GM19467 (cell line): ENCODE results near the gene TSPAN1.

ENCODE experiments used
- ATAC-seq: cut with Tn5 transposase; IDR thresholded peaks from one replicate; pipeline ENCODE4 v1.9.1; 2021; ENCODE audit warnings: mild to moderate bottlenecking, moderate library complexity; ENCODE audit not compliant: unreplicated experiment

Gene TSPAN1

GRCh38 chr1:46159516-46159915, 15.4 kb upstream of the TSPAN1 start:
- ATAC-seq, result no peak

- ATAC-seq, result no peak
Measured at GRCh38 chr1:46160212-46160611, 14.7 kb upstream of the TSPAN1 start.

DNA sequence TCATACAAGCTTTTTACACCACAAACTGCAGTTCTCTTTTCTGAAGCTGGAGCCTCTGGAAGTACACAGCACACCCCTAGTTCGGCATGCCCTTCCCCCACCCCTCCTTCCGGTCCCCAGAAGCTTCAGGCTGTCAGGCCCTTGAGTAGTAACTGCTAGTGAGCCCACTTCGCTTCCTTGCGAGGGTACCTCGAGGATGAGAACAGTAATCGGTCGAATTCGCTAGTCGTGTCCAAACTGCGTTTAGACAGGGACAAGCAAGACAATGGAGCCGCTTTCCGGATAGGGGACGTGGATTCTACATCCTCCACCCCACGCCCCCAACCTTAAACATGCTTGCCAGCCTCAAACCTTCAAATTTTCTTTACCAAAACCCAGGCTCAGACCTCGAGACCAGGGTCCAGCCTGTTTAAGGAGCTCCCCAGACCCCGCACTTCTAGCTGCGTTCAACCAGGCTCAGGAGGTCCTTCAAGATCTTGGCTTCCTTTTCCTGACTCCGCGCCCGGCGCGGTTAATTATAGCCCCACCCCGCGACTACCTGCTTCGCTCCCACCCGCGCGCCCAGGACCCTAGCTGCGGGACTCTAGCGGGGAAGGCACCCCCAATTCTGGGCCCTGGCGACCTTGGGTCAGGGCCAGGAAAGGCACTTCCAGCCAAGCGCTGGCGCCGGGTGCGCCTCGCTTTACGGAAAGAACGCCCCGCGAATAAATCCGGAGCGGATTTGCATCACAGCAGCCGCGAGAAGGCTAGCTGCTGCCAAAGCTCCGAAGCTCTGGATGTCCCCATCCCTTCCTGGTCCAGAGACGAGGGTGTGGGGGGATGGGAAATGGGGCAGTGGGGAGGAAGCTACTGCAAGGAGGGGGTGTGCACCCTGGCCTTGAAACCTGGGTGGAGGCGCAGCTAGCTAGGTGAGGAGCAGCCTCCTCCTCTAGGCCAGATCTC, 8.1 kb upstream of the TSPAN1 start:
- ATAC-seq, result no peak

GRCh38 chr1:46168477-46168876, 6.4 kb upstream of the TSPAN1 start:
- ATAC-seq, result no peak

- ATAC-seq, result no peak
Measured at GRCh38 chr1:46169811-46170454, 5.0 kb upstream of the TSPAN1 start.

- ATAC-seq, result no peak
Measured at GRCh38 chr1:46171351-46171750, 3.5 kb upstream of the TSPAN1 start.

- no peak for ATAC-seq
Measured at GRCh38 chr1:46171871-46172270, 3.0 kb upstream of the TSPAN1 start.

DNA sequence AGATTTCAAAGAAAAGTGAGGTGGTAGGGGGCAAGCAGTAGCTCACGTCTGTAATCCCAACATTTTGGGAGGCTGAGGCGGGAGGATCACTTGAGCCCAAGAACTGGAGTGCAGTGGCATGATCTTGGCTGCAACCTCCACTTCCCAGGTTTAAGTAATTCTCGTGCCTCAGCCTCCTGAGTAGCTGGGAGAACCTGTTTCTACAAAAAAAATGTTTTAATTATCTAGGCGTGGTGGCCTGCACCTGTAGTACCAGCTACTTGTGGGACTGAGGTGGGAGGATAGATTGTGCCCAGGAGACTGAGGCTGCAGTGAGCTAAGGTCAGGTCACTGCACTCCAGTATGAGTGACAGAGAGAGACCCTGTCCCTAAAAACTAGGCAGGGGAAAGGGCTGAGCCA, 2.6 kb upstream of the TSPAN1 start:
- ATAC-seq, result no peak

DNA sequence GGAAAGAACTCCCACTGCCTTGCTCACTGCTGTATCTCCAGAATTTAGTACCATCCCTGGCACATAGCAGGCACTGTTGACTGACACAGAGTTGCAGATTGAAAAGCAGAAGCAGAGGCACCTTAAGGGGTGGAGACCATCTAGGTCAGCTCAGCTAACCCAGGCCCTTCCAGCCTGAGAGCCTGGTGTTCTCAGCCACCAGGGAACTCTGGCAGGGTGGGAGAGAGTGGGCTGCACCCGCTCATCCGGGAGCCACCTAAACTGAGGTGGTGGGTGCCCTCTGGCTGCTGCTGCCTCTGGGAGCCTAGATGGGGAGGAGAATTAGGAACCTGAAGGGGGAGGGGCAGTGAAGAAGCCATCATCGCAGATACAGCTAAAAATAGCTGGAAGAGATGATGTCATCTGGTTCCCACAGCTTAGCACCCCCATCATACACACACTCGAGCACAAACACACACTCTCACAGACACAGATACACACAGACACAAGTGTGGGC, 1.5 kb upstream of the TSPAN1 start:
- no peak for ATAC-seq

DNA sequence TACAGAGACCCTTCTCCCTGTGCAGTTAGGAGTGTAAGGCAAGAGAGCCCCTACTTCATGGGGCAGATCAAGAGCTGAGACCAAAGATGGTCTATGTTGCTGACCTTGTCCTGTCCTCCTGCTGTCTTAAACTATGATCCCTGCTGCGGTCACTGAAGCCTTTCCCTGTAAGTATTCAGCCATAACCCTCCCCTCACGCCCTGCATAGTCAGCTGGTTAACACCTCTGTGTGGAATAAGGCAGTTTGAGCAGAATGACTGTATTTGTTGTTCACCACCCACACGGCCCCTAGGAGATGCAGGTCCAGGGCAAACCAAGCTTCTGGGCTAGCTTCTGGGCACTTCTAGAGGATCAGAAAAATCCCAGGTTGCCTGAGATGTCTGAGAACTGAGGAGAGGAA, 356 bp downstream of the TSPAN1 start:
- ATAC-seq, result no peak

GRCh38 chr1:46176211-46176865, 1.5 kb downstream of the TSPAN1 start, which contains the start of gene P3R3URF:
TSS of gene P3R3URF (minus strand) at chr1:46176488. CDS start at chr1:46176471, 17 bp downstream.
- no peak for ATAC-seq

GRCh38 chr1:46179138-46180081, 4.5 kb downstream of the TSPAN1 start:
- ATAC-seq, result no peak

- ATAC-seq, result no peak
Measured at GRCh38 chr1:46180082-46180616, 5.3 kb downstream of the TSPAN1 start.

GRCh38 chr1:46181343-46182260, 6.7 kb downstream of the TSPAN1 start:
- no peak for ATAC-seq

DNA sequence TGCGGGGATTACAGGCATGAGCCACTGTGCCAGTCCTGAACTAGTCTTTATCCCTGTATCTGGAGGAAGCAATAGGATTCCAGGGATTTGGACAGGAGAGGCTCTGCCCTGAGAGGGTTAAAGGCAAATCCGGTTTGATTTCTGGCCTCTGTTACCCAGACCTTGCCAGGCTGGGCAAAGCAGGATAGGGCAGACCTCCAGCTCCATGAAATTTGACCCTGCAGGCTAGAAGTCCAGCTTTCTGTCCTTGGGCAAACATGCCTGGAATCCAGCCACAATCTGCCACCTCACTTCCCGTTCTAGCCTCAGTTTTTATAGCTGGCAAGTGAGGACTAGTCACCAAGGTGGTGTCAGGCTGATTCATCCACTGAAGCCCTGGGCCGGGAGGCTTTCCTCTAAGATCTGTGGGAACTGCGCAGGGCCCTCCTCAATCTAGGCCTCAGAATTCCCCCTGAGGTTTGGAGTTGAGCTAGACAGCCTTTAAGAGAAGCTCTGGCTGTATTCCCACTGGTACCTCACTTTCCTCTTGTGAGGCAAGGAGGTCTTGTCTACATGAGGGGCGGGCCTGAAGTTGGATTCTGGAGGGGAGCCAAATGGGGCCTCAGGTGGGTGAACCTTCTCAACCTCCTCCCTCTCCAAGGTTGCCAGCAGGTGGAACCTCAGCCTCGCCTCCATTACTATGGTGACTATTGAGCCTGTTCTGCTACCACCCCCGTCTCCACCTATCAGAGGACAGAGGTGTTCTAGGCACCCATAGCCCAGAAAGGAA, 8.4 kb downstream of the TSPAN1 start:
- ATAC-seq, result no peak

GRCh38 chr1:46183926-46184557, 9.2 kb downstream of the TSPAN1 start:
- ATAC-seq, result no peak

GRCh38 chr1:46184920-46185658, 10.2 kb downstream of the TSPAN1 start:
- ATAC-seq, result no peak
